NCI-H524 (cell line): ENCODE data around the gene PBX4.

Source experiments
- DNase-seq, 2 experiments: peaks; one replicate each; lab custom pipeline; 2025; lab: John Stamatoyannopoulos, UW

PBX4 gene

GRCh38 chr19:19540064-19540714 is 78.3 kb downstream of the PBX4 start:
- DNase-seq: peak; percentile 41 to 70

DNA sequence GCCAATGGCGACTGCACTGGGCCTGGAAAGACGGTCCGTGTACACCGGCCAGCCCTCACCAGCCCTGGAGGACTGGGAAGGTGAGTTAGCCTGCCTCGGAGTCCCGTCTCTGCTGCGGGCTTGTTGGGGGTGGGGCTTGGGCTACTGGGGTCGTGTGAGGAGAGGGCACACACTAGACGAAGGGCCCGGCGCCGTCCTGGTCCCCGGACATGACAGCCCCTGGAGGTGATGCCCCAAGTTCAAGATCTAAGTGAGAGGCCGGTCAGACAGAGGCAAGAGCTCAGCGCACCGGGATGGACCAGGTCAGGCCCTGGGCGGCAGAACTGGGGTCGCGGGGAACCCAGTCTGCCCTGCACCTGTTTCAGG is 78.8 kb downstream of the PBX4 start:
- no peak for DNase-seq

GRCh38 chr19:19538785-19539166 is 79.7 kb downstream of the PBX4 start:
- peak in 1 of 2 experiments; percentile 24 for DNase-seq

GRCh38 chr19:19538061-19538784 is 80.3 kb downstream of the PBX4 start, which contains the start of gene CILP2:
Gene CILP2, plus strand, starts transcription at chr19:19538265. Its CDS starts 85 bp downstream, at chr19:19538350.
- DNase-seq: peak; percentile 20 to 56

DNA sequence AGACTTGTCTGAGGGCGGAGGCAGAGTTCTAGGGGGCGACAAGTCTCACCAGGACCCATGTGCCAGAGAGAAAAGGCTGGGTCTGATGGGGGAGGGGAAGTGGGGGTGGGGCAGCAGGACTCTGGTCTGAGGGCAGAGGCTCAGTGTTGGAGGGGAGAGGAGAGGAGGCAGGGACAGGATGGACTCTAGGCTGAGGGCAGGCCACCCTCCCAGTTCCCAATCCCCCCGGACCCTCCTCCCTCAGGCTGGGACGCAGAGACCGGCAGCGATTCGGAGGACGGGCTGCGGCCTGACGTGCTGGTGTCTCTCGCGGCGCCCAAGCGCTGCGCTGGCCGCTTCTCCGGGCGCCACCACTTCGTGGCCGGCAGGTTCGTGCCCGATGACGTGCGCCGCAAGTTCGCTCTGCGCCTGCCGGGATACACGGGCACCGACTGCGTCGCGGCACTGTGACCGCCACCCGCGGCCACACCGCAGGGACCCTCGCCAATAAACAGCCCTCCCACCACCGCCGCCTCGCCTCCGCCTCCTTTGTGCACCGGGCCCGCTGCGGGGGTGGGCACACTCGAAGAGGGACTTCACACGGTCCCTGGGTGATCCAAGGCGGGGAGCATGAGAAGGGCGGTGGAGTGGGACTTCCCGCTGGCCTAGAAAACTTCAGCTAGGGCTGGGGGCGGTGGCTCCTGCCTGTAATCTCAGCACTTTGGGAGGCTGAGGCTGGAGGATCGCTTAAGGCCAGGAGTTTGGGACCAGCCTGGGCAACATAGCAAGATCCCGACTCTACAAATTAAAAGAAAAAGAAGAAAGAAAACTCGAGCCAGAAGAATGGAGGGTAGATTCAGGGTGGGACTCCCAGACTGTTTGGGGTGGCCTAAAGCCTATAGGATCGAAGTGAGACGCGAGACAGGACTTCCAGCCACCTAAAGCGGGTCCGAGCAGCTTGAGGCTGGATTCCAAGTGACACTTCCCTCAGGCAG is 81.1 kb downstream of the PBX4 start:
- DNase-seq: no peak

DNA sequence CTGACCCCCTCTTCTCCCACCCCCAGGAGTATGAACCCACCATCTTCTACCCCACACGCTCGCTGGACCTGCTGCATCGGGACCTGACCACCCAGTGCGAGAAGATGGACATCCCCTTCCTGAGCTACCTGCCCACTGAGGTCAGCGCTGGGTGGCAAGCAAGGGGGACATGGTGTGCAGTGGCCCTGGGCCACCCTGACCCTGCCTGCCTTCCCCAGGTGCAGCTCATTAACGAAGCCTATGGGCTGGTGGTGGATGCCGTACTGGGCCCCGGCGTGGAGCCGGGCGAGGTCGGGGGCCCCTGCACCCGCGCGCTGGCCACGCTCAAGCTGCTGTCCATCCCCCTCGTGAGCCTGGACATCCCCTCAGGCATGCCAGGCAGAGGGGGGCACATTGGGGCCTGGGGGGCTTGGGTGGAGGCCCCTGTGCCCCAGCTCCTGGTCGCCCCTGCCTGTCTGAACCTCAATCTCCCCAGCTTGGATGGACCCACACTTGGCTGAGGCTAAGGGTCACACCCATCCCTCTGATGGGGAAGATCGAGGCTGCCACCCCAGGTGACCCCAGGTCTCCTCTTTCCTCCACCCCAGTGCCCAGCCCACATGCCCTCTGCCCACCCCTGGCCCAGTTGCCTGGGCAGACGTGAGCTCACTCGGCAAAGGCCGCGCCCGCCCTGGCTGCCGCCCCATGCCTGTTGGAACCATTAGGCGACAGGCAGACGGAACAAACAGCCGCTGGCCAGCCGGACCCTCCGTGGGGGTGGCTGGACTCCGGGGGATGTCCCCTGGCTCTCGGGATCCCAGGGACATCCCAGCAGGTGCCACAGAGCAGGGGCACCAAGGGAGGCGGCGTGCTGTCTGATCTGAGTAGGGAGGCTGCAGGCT is 82.9 kb downstream of the PBX4 start:
- DNase-seq: no peak

DNA sequence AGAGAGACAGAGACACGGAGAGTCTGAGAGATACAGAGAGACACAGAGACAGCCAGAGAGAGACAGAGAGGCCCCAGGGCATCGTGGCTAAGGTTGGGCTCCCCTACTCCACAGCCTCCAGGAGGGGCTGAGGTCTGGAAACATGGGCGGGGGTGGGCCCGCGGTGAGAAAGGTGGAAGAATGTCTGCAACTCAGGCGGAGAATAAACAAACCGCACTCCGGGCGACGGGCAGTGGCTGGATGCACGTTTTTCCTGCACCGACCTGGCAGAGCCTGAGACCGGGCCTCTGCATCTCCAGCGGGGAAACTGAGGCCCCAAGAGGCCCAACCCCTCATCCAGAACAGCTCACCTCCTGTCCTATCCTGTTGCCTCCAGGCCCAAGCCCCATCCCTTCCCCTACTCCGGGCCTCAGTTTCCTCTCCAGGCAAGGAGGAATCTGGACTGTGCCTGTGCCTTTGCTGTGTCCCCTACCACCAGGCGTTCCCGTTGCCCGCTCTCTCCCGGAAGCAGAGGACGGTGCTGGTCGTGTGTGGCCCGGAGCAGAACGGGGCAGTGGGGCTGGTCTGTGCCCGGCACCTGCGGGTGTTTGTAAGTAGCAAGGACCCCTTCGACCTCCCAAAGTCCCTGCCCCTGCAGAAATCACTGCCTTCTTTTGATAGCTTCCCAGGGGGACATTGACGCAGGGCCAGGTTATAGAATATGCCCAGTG is 83.8 kb downstream of the PBX4 start:
- no peak for DNase-seq

GRCh38 chr19:19533841-19534240 is 84.6 kb downstream of the PBX4 start:
- peak; percentile 22 to 60 for DNase-seq

DNA sequence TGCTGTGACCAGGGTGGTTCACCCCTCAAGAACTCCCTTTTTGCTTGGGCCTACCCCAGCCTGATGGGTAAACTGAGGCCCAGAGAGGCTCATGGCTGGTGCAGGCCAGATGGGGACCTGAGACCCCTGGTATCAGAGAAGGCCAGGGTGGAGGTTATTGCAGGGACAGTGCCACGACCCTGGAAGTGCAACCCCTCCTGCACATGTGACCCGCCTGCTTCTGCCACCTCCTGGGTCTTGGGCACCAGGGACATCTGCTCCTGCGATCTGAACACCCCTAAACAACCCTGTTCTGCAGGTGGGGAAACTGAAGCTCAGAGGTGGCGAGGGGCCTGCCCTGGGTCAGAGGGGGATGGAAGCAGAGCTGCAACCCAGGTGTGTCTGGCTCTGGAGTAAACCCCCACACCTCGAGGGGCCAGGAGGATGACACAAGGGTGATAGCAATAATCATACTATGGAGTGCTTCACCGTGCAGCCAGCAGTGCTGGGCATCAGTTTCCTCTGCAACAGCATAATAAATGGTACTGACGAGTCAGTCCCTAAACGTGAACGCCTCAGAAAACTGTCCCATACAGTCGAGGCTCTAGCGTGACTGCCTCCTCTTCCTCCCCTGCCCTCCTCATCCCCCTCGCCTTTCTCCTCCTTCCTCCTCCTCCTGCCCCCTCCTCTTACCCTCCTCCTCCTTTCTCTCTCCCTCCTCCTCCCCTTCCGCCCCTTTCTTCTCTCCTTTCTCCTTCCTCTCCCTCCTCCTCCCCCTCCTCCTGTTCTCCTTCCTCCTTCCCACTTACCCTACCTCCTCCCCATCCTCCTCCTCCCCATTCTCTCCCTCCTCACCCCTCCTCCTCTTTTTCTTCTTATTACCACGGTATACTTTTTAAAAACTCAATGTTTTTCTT is 85.4 kb downstream of the PBX4 start:
- no peak for DNase-seq

DNA sequence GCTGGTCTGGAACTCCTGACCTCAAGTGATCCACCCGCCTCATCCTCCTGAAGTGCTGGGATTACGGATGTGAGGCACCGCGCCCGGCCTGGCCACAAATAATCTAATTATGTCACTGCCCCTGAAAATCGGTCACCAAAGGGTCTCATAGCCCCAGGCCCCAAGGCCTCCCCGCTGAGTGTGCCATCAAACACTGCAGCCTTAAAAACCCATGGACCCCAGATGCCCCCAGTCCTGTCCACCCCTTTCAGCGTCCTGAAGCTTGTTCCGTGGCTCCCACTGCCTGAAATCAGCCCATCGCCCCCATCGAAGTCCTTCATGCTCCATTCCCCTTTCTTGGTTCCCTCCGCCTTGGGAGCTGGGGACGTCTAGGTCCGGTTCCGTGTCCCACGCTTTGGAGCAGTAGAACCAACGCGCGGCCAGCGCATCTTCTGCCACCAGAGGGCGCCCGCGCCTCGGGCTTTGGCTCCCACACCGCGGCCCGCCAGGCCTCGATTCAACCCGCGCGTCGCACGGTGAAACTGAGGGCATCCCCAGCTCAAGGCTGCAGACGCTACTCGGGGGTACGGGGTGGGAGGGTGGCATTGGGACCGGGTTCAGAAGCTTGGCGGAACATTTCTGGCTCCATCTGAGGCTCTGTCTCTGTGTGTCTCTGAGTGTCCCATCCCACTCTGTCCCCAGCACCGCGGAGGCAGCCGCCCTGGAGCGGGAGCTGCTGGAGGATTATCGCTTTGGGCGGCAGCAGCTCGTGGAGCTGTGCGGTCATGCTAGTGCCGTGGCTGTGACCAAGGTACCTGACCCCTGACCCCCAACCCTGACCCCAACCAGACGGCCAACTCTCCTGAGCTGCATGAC is 86.3 kb downstream of the PBX4 start:
- DNase-seq: peak; percentile 44 to 60

DNA sequence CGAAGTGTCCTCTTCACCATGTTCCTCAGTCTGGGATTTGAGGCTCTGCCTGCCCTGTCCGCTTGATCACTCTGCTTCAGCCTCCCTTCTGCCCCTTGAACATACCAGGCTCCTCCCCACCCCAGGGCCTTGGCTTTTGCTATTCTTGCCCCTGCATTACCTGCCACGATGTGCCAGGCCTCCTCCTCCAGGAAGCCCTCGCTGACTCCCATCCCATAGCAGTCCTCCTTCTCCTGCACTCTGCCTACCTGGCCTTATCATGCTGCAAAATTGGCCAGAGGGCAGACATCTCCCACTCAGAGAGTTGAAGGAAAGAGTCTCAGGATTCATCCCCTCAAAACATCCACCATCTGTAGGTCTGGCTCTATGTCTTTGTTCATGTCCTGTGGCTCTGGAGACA is 87.6 kb downstream of the PBX4 start:
- DNase-seq: no peak

- no peak for DNase-seq
Observed at GRCh38 chr19:19530423-19530804, 88.1 kb downstream of the PBX4 start.

- DNase-seq: no peak
Observed at GRCh38 chr19:19529783-19530422, 88.6 kb downstream of the PBX4 start.

DNA sequence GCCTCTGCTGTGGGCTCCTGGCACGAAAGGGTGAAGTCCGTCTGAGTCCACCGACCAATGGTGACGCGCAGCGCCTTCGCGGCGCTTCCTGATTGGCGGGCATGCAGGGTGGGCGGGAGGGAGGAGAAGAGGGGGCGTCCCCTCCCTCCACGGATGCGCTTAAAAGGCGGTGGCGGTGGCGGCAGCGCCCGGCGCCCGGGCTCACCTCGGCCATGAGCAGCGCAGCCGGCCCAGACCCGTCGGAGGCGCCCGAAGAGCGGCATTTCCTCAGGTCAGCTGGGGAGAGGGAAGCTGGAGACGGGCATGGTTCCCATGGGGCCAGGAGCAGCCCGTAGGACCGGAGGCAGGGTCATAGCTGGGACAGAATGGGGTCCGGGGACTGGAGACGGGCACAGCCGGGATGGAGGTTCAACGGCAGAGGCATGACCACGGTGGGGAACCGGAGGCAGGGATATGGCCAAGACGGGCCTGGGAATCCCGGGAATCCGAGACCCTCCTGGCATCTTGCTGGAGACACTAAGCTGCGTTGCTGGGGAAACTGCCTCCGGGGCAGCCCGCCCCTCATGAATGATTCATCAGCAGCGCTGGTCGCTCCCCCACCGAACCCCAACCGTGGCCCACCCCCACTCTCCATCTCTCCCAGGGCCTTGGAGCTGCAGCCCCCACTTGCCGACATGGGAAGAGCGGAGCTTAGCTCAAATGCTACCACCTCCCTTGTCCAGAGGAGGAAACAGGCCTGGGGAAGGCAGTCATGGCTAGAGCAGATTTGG is 89.6 kb downstream of the PBX4 start, which contains the start of gene YJEFN3:
TSS of gene YJEFN3 (plus strand) at position 191 of the 770 bp plus-strand sequence. CDS start at position 213, 22 bp downstream.
- no peak for DNase-seq

DNA sequence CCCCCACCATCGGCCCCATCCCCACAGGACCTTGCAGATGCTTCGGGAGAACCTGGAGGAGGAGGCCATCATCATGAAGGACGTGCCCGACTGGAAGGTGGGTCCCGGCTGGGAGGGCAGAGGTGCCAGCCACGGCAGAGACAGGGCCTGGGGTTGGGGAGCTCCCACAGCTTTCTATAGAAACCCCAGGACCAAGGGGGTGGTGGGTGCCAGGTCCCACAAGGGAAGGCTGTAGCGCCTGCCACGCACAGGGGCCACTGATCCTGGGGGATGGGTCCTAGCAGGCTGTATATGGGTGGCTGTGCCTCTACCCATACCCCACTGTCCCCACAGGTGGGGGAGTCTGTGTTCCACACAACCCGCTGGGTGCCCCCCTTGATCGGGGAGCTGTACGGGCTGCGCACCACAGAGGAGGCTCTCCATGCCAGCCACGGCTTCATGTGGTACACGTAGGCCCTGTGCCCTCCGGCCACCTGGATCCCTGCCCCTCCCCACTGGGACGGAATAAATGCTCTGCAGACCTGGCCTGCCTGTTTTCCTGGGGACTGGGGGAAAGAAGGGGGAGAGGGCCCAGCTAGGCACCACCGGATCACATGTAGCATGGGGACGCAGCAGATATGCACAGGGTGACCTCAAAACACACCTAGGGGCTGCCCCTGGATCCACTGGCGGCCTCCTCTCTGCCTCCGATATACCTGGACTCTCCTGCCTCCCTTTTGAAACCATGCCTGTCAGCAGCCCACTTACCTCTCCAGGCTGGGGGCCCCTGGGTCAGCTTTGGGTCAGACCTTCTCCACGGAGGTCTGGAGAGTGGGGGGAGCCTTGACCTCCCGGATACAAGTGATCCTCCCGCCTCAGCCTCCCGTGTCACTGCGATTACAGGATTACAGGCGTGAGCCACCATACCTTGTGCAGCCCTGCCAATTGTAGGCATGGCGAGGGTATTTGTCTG is 90.5 kb downstream of the PBX4 start:
- DNase-seq: no peak

GRCh38 chr19:19527371-19527656 is 91.2 kb downstream of the PBX4 start:
- DNase-seq: no peak
